ENCODE data around the gene PDE1A. TPM values are rescaled to one million over a fixed set of nuclear protein-coding genes. Genes with fewer than 3 reads are reported as not detected.

PDE1A gene
- polyA plus RNA-seq, 2 of the 4 experiments (the other 2 are of a cell fraction) = 0.28 to 3.2 TPM

DNA sequence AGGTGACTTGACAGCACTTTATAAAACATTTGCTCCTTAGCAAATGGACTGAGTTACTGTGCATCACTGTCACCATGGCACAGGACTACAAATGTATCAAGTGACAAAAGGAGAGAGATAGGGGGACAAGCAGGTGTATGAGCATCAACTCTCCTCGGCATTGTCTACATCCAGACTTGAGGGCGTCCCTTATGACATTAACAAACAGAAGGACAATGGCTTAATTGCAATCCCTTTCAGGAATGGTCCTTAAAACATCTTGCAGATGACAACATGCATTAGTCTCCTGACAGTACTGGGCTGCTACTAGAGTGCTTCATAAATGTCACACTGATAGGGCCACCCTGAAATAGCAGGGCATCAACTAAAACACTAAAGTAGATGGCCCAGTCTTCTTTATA is 198.8 kb downstream of the PDE1A start:
- no peak overlapping the region for H3K4me2 ChIP-seq
- H3K27ac ChIP-seq = no peak overlapping the region
- TF ChIP-seq FOSB (CRISPR knock-in tag; IDR thresholded peaks at IDR 0.05) = no peak
- no peak for TF ChIP-seq MAX (IDR thresholded peaks at IDR 0.05)
- TF ChIP-seq JUN (IDR thresholded peaks at IDR 0.05) = no peak
- TF ChIP-seq, protein P1, sequence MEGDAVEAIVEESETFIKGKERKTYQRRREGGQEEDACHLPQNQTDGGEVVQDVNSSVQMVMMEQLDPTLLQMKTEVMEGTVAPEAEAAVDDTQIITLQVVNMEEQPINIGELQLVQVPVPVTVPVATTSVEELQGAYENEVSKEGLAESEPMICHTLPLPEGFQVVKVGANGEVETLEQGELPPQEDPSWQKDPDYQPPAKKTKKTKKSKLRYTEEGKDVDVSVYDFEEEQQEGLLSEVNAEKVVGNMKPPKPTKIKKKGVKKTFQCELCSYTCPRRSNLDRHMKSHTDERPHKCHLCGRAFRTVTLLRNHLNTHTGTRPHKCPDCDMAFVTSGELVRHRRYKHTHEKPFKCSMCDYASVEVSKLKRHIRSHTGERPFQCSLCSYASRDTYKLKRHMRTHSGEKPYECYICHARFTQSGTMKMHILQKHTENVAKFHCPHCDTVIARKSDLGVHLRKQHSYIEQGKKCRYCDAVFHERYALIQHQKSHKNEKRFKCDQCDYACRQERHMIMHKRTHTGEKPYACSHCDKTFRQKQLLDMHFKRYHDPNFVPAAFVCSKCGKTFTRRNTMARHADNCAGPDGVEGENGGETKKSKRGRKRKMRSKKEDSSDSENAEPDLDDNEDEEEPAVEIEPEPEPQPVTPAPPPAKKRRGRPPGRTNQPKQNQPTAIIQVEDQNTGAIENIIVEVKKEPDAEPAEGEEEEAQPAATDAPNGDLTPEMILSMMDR (IDR thresholded peaks at IDR 0.05) = no peak
- no peak for TF ChIP-seq HOXA7 (CRISPR knock-in tag; IDR thresholded peaks at IDR 0.05)
- TF ChIP-seq SREBF2 (IDR thresholded peaks at IDR 0.05) = no peak
- TF ChIP-seq RAD21 (conservative IDR thresholded peaks at IDR 0.05 in 1 of 2, IDR thresholded peaks at IDR 0.05 in 1 of 2) = no peak
- TF ChIP-seq RFX5 (IDR thresholded peaks at IDR 0.05) = no peak
- no peak for TF ChIP-seq CHD2 (IDR thresholded peaks at IDR 0.05; ENCODE audit: low read length, partially characterized antibody)
- TF ChIP-seq HEYL (CRISPR knock-in tag; IDR thresholded peaks at IDR 0.05) = no peak
- TF ChIP-seq MYC (IDR thresholded peaks at IDR 0.05; ENCODE audit: borderline replicate concordance, low read length) = no peak
- no peak for TF ChIP-seq ZFP36 (IDR thresholded peaks at IDR 0.05; ENCODE audit: borderline replicate concordance, partially characterized antibody)
- no peak for TF ChIP-seq RNF2 (IDR thresholded peaks at IDR 0.05; ENCODE audit: borderline replicate concordance, low read depth)
- TF ChIP-seq HOXB5 (CRISPR knock-in tag; IDR thresholded peaks at IDR 0.05) = no peak
- ATAC-seq (no peak), FAIRE-seq (no peak), DNase-seq (ENCODE audit: low read depth in 1 of 2, low spot score in 1 of 2) (no peak)
- WGBS (ENCODE audit: missing lambda C conversion rate) = 31% methylated on average over 2 of the region's 2 CpGs
- CTCF ChIA-PET = no interaction called here
- POLR2A ChIA-PET = no interaction called here
- H3K9me3 ChIP-seq = no peaks in the 10 kb centered on the region
- peaks cover 4% of the 10 kb centered on the region; the same call in 1 of the 3 replicates for H3K4me1 ChIP-seq
- no peak overlapping the region for H3K4me3 ChIP-seq

DNA sequence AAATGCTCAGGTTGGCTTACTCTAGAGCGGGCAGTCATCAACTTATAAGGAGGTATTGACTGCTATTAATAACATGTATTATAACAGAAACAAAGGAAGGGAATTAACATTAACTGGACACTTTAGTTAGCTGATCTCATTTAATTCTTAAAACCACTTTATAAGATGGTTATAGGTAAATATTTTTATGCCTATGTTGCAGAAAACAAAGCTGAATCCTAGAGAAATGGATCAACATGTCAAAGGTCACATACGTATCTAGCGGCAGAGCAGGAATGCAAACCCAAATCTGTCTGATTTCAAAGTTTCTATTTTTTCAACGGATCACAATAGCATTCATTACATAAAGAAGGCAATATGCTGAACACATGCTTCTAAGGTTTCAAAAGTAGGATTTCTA is 200.0 kb downstream of the PDE1A start:
- ATAC-seq = no peak
- H3K4me1 ChIP-seq = peaks cover 4% of the 10 kb centered on the region; the same call in 1 of the 3 replicates
- POLR2A ChIA-PET = no interaction called here
- H3K4me3 ChIP-seq = no peak overlapping the region
- TF ChIP-seq MAFK (IDR thresholded peaks at IDR 0.05; ENCODE audit: partially characterized antibody) (peak; percentile 47), CHD2 (IDR thresholded peaks at IDR 0.05; ENCODE audit: low read length, partially characterized antibody) (no peak), BHLHE40 (IDR thresholded peaks at IDR 0.05; ENCODE audit: low read depth, low read length) (no peak)
- TF ChIP-seq, protein P2, sequence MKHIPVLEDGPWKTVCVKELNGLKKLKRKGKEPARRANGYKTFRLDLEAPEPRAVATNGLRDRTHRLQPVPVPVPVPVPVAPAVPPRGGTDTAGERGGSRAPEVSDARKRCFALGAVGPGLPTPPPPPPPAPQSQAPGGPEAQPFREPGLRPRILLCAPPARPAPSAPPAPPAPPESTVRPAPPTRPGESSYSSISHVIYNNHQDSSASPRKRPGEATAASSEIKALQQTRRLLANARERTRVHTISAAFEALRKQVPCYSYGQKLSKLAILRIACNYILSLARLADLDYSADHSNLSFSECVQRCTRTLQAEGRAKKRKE (CRISPR knock-in tag; IDR thresholded peaks at IDR 0.05; ENCODE audit: low read depth) = no peak
- FAIRE-seq = no peak
- H3K9me3 ChIP-seq = no peaks in the 10 kb centered on the region
- WGBS (ENCODE audit: missing lambda C conversion rate) = 72% methylated on average over 4 of the region's 4 CpGs
- CTCF ChIA-PET = interaction anchor here (0.6 kb wide), 1 partner anchor 218 kb away, joined by 3 read pairs; no protein-coding TSS in a partner anchor
- DNase-seq (ENCODE audit: low read depth in 1 of 2, low spot score in 1 of 2) = no peak
- no peak overlapping the region for H3K27ac ChIP-seq
- no peak overlapping the region for H3K4me2 ChIP-seq

GRCh38 chr2:182224669-182225068 is 202.2 kb downstream of the PDE1A start:
- Histone ChIP-seq H3K9me3 (no peaks in the 10 kb centered on the region), H3K4me3 (no peak overlapping the region), H3K4me2 (no peak overlapping the region), H3K27ac (no peak overlapping the region), H3K4me1 (peaks cover 4% of the 10 kb centered on the region; the same call in 1 of the 3 replicates)
- no peak for FAIRE-seq
- ATAC-seq = no peak
- DNase-seq (ENCODE audit: low read depth in 1 of 2, low spot score in 1 of 2) = no peak
- 83% methylated on average over 3 of the region's 3 CpGs for WGBS (ENCODE audit: missing lambda C conversion rate)
- TF ChIP-seq, protein P1 (IDR thresholded peaks at IDR 0.05) = no peak
- TF ChIP-seq HOXB5 (CRISPR knock-in tag; IDR thresholded peaks at IDR 0.05) (no peak), SMC3 (IDR thresholded peaks at IDR 0.05) (no peak), HMGXB4 (CRISPR knock-in tag; IDR thresholded peaks at IDR 0.05; ENCODE audit: borderline replicate concordance) (no peak), BHLHE40 (IDR thresholded peaks at IDR 0.05; ENCODE audit: low read depth, low read length) (no peak), RARB (CRISPR knock-in tag; IDR thresholded peaks at IDR 0.05) (no peak), TP53 (CRISPR knock-in tag; IDR thresholded peaks at IDR 0.05) (no peak), CEBPB (IDR thresholded peaks at IDR 0.05) (no peak), CBX2 (IDR thresholded peaks at IDR 0.05; ENCODE audit: borderline replicate concordance, low read depth) (no peak), CHD2 (IDR thresholded peaks at IDR 0.05; ENCODE audit: low read length, partially characterized antibody) (no peak), RCOR1 (IDR thresholded peaks at IDR 0.05; ENCODE audit: low read depth, low read length) (no peak), EP300 (IDR thresholded peaks at IDR 0.05) (no peak), EHMT2 (IDR thresholded peaks at IDR 0.05; ENCODE audit: low read depth) (no peak)
- TF ChIP-seq, protein P2 (CRISPR knock-in tag; IDR thresholded peaks at IDR 0.05; ENCODE audit: low read depth) = no peak
- CTCF ChIA-PET = no interaction called here
- POLR2A ChIA-PET = no interaction called here

Data from A549 (cell line).